Stimulated activated CD4-positive, alpha-beta T cell treated with anti-CD3 and anti-CD28 coated beads, Interleukin-15, amount 100 ng/mL, for 48 hours (primary cell): ENCODE measurements around the gene CYP2F1.
"Not testable (repeated sequence)": the region's sequence is repeated elsewhere in the genome, so short reads cannot be mapped to it uniquely, and the experiment has no call there.

ENCODE experiments used
- DNase-seq, 2 donors: peaks; one replicate each; pipeline ENCODE4 v3.0.0-alpha.2; 2020; ENCODE audit warnings: low read depth in 2 of 2

The CYP2F1 gene

GRCh38 chr19:41127362-41127761 lies 13.1 kb downstream of the CYP2F1 start:
- DNase-seq = not testable (repeated sequence)

GRCh38 chr19:41127801-41128300 lies 13.6 kb downstream of the CYP2F1 start:
- DNase-seq = peak; percentile 61 to 63

- no peak for DNase-seq
Observed at GRCh38 chr19:41128692-41129091, 14.5 kb downstream of the CYP2F1 start.

GRCh38 chr19:41131186-41131585 lies 17.0 kb downstream of the CYP2F1 start:
- DNase-seq = no peak

GRCh38 chr19:41133260-41133659 lies 19.0 kb downstream of the CYP2F1 start:
- no peak for DNase-seq

- DNase-seq = no peak
Observed at GRCh38 chr19:41134616-41135015, 20.4 kb downstream of the CYP2F1 start.

GRCh38 chr19:41135390-41136384 lies 21.5 kb downstream of the CYP2F1 start:
- DNase-seq = not testable (repeated sequence)

GRCh38 chr19:41136636-41137455 lies 22.6 kb downstream of the CYP2F1 start:
- DNase-seq = no peak

GRCh38 chr19:41144403-41144802 lies 30.2 kb downstream of the CYP2F1 start:
- peak; percentile 75 to 84 for DNase-seq

GRCh38 chr19:41149831-41150230 lies 35.6 kb downstream of the CYP2F1 start:
- DNase-seq = no peak

GRCh38 chr19:41150986-41151385 lies 36.8 kb downstream of the CYP2F1 start:
- not testable (repeated sequence) for DNase-seq

- no peak for DNase-seq
Observed at GRCh38 chr19:41154060-41154459, 39.8 kb downstream of the CYP2F1 start.

- DNase-seq = no peak
Observed at GRCh38 chr19:41156207-41156606, 42.0 kb downstream of the CYP2F1 start.

- DNase-seq = no peak
Observed at GRCh38 chr19:41159881-41160280, 45.6 kb downstream of the CYP2F1 start.

- DNase-seq = no peak
Observed at GRCh38 chr19:41161903-41162302, 47.7 kb downstream of the CYP2F1 start.

- DNase-seq = no peak
Observed at GRCh38 chr19:41166944-41167804, 52.9 kb downstream of the CYP2F1 start.

- DNase-seq = no peak
Observed at GRCh38 chr19:41172297-41173164, 58.3 kb downstream of the CYP2F1 start.

GRCh38 chr19:41174297-41174928 lies 60.2 kb downstream of the CYP2F1 start:
- DNase-seq = no peak

GRCh38 chr19:41175801-41176777 lies 61.9 kb downstream of the CYP2F1 start:
- DNase-seq = no peak
